Measurements from ENCODE around the gene CHTOP. TPM values are rescaled to one million over a fixed set of nuclear protein-coding genes. Genes with fewer than 3 reads are reported as not detected.

The CHTOP gene
- total RNA-seq, 3 donors from 2014 or later: 37.1 to 112 (median 71.8) TPM

DNA sequence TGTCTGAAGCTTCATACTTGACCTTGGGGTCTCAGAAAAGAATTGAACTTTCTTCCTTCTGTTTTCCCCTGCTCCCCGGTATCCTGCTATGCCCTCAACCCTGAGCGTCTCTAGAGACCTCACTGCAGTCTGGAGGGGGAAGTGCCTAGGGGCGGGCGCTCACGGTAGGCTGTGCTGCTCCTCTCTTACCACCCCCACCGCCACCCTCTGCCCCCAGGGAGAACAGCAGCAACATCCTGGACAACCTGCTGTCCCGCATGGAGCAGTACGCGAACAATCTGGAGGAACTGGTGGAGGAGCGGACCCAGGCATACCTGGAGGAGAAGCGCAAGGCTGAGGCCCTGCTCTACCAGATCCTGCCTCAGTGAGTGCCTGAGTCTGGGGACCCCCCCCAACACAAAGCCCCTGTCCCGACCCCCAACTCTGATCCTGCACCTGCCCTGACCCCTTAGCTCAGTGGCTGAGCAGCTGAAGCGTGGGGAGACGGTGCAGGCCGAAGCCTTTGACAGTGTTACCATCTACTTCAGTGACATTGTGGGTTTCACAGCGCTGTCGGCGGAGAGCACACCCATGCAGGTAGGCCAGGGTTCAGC is 55.0 kb downstream of the CHTOP start:
- H3K4me3 ChIP-seq: no peak overlapping the region
- no peaks in the 10 kb centered on the region for H3K9me3 ChIP-seq
- H3K27me3 ChIP-seq: no peaks in the 10 kb centered on the region
- intact Hi-C loops (cut with DNase I; ENCODE audit: low total_unique reads): no loop called here
- no peak for DNase-seq (ENCODE audit: low spot score in 2 of 2)
- H3K36me3 ChIP-seq: no peaks in the 10 kb centered on the region
- H3K4me1 ChIP-seq: no peaks in the 10 kb centered on the region
- TF ChIP-seq, protein P1, sequence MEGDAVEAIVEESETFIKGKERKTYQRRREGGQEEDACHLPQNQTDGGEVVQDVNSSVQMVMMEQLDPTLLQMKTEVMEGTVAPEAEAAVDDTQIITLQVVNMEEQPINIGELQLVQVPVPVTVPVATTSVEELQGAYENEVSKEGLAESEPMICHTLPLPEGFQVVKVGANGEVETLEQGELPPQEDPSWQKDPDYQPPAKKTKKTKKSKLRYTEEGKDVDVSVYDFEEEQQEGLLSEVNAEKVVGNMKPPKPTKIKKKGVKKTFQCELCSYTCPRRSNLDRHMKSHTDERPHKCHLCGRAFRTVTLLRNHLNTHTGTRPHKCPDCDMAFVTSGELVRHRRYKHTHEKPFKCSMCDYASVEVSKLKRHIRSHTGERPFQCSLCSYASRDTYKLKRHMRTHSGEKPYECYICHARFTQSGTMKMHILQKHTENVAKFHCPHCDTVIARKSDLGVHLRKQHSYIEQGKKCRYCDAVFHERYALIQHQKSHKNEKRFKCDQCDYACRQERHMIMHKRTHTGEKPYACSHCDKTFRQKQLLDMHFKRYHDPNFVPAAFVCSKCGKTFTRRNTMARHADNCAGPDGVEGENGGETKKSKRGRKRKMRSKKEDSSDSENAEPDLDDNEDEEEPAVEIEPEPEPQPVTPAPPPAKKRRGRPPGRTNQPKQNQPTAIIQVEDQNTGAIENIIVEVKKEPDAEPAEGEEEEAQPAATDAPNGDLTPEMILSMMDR (IDR thresholded peaks at IDR 0.05): no peak
- TF ChIP-seq POLR2AphosphoS5 (IDR thresholded peaks at IDR 0.05): no peak
- TF ChIP-seq POLR2A (IDR thresholded peaks at IDR 0.05): no peak
- no peak overlapping the region for H3K27ac ChIP-seq

DNA sequence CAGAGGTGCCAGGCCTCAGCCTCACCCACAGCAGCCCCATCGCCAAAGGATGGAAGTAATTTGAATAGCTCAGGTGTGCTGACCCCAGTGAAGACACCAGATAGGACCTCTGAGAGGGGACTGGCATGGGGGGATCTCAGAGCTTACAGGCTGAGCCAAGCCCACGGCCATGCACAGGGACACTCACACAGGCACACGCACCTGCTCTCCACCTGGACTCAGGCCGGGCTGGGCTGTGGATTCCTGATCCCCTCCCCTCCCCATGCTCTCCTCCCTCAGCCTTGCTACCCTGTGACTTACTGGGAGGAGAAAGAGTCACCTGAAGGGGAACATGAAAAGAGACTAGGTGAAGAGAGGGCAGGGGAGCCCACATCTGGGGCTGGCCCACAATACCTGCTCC is 59.6 kb downstream of the CHTOP start:
- TF ChIP-seq POLR2A (IDR thresholded peaks at IDR 0.05): no peak
- TF ChIP-seq, protein P1 (IDR thresholded peaks at IDR 0.05): no peak
- no peak for TF ChIP-seq POLR2AphosphoS5 (IDR thresholded peaks at IDR 0.05)
- intact Hi-C loops (cut with DNase I; ENCODE audit: low total_unique reads): no loop called here
- Histone ChIP-seq H3K36me3 (no peaks in the 10 kb centered on the region), H3K9me3 (no peaks in the 10 kb centered on the region), H3K4me3 (no peak overlapping the region), H3K4me1 (no peaks in the 10 kb centered on the region), H3K27ac (no peak overlapping the region), H3K27me3 (no peaks in the 10 kb centered on the region)
- no peak for DNase-seq (ENCODE audit: low spot score in 2 of 2)

Other genes with a start within 250 kb of the CHTOP start
- gene S100A8, start 243.0 kb upstream of the CHTOP start, total RNA-seq: 10 to 100 TPM; 13.1 to 37.4 (median 26.5) TPM
- not detected for gene S100A7A, start 217.5 kb upstream of the CHTOP start, total RNA-seq
- not detected for gene S100A7, start 173.4 kb upstream of the CHTOP start, total RNA-seq
- 100 to 1,000 TPM; 351 to 861 (median 423) TPM for gene S100A6, start 98.1 kb upstream of the CHTOP start, total RNA-seq
- gene S100A5, start 93.1 kb upstream of the CHTOP start, total RNA-seq: not detected
- gene S100A4, start 88.3 kb upstream of the CHTOP start, total RNA-seq: 1,000 to 10,000 TPM in 1 of 3 donors, 100 to 1,000 TPM in 2; 177 to 1,015 (median 198) TPM
- gene S100A3, start 84.8 kb upstream of the CHTOP start, total RNA-seq: 1 to 10 TPM in 2 of 3 donors, under 1 TPM in 1; 0.44 to 2.6 (median 2.2) TPM
- gene S100A2, start 68.2 kb upstream of the CHTOP start, total RNA-seq: 1 to 10 TPM in 1 of 3 donors, under 1 TPM in 1, not detected in 1; 0.33 to 5.4 TPM
- 100 to 1,000 TPM in 2 of 3 donors, 10 to 100 TPM in 1; 52.0 to 154 (median 102) TPM for gene S100A16, start 20.9 kb upstream of the CHTOP start, total RNA-seq
- 10 to 100 TPM in 2 of 3 donors, not detected in 1; 70.1 to 99.2 TPM for gene S100A14, start 17.7 kb upstream of the CHTOP start, total RNA-seq
- 100 to 1,000 TPM; 163 to 221 (median 198) TPM for gene S100A13, start 6.6 kb upstream of the CHTOP start, total RNA-seq
- 10 to 100 TPM in 2 of 3 donors, 1 to 10 TPM in 1; 6.1 to 40.0 (median 28.5) TPM for gene S100A1, start 5.6 kb upstream of the CHTOP start, total RNA-seq
- gene SNAPIN, start 24.6 kb downstream of the CHTOP start, total RNA-seq: 10 to 100 TPM; 43.3 to 70.7 (median 54.2) TPM
- gene ILF2, start 36.9 kb downstream of the CHTOP start, total RNA-seq: 100 to 1,000 TPM in 2 of 3 donors, 10 to 100 TPM in 1; 92.2 to 169 (median 147) TPM
- 100 to 1,000 TPM in 1 of 3 donors, 10 to 100 TPM in 2; 19.9 to 134 (median 46.5) TPM for gene NPR1, start 44.6 kb downstream of the CHTOP start, total RNA-seq
- gene INTS3, start 94.0 kb downstream of the CHTOP start, total RNA-seq: 10 to 100 TPM; 46.5 to 53.4 (median 51.7) TPM
- 10 to 100 TPM; 23.0 to 36.2 (median 31.5) TPM for gene SLC27A3, start 141.3 kb downstream of the CHTOP start, total RNA-seq

Measured in breast epithelium (tissue), 4 donors.